ENCODE measurements around the gene MTA1. TPM values are rescaled to one million over a fixed set of nuclear protein-coding genes. Genes with fewer than 3 reads are reported as not detected.

The MTA1 gene
- total RNA-seq, 2 experiments from 2014 or later, result 106 to 115 TPM

DNA sequence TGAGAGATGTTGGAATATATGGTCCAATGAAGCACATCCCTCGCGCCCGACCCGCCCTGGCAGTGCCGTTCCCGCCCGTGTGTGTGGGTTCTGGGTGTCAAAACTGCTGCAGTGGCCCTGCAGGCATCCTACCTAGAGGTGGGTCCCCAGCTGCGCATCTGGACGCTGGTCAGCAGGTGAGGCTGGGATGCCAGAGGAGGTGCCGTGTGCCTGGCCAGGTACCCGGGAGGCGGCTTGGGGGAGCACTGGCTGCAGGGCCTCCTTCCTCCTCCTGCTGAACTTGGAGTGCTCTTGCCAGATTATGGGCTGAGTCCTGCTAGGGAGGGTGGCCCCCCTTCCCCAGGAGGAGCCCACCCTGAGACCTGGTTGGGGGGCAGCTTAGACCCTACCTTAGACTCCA lies 5.2 kb downstream of the MTA1 start:
- Mint-ChIP-seq H3K27ac (no peak overlapping the region), H3K27me3 (ENCODE audit: low read depth) (no peaks in the 10 kb centered on the region), H3K4me3 (no peak overlapping the region), H3K9me3 (no peaks in the 10 kb centered on the region), H3K36me3 (ENCODE audit: low read depth) (peaks cover 33% of the 10 kb centered on the region), H3K4me1 (ENCODE audit: low read depth) (peaks cover 30% of the 10 kb centered on the region)
- intact Hi-C loops (cut with micrococcal nuclease), result no loop called here
- CTCF ChIA-PET, result interaction anchor here (0.5 to 1.1 kb wide), 2 partner anchors 56 to 83 kb away, joined by 4 read pairs; no protein-coding TSS in a partner anchor
- no peak for DNase-seq

DNA sequence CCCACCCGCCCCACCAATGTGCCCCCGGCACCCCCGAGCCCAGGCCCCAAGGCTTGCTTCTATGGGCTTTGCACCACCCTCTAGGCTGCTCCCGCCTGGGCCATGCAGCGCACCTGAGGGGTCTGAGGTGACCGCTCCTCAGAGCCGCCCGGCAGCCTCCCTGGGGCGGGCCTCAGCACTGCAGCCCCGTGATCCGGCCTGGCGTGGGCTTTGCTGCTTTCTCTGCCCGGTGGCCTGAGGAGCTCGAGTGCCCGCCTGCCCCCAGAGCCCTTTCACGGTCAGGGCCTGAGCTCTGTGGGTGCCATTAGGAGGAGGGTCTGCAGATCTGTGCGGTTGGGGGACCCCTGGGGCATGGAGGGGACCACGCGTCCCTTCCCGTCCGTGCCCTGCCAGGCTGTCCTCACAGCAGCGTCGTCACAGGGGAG lies 6.2 kb downstream of the MTA1 start:
- peaks cover 38% of the 10 kb centered on the region for H3K36me3 Mint-ChIP-seq (ENCODE audit: low read depth)
- H3K9me3 Mint-ChIP-seq, result no peaks in the 10 kb centered on the region
- H3K4me3 Mint-ChIP-seq, result no peak overlapping the region
- intact Hi-C loops (cut with micrococcal nuclease), result no loop called here
- H3K27me3 Mint-ChIP-seq (ENCODE audit: low read depth), result no peaks in the 10 kb centered on the region
- no peak for DNase-seq
- CTCF ChIA-PET, result no interaction called here
- H3K27ac Mint-ChIP-seq, result no peak overlapping the region
- H3K4me1 Mint-ChIP-seq (ENCODE audit: low read depth), result peaks cover 29% of the 10 kb centered on the region

DNA sequence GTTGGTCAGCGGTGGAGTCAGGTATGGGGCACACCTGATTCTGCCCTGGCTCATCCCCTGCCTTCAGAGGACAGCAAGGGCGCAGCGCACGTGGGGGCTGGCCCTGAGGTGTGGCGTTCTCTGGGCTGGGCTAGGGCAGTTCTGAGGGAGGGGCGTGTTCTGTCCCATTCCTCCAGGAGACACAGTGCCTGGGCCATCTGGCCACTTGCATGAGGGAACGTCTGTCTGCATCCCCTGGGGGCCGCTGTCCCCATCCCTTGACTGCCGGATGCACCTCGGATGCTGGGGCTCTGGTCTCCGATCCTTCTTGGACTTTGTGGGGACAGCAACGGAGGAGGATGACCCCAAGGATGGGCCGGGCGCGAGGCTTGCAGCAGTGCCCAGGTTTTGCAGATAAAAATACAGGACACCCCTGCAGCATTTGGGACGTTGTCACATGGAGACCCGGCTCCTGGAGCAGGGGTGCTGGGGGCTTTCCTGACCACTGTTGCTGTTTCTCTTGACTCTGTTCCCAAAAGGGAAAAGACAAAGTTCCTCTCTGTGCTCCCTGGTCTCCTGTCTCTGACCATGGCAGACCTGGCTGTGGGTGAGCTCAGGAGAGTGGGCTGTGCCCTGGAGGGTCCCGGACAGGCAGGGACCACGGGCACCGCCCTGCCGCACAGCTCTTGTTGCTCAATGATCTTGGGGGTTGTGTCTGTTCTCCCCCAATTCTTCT lies 6.9 kb downstream of the MTA1 start:
- Mint-ChIP-seq H3K36me3 (ENCODE audit: low read depth) (peaks cover 37% of the 10 kb centered on the region), H3K27ac (no peak overlapping the region), H3K4me1 (ENCODE audit: low read depth) (peaks cover 23% of the 10 kb centered on the region), H3K4me3 (no peak overlapping the region), H3K9me3 (no peaks in the 10 kb centered on the region), H3K27me3 (ENCODE audit: low read depth) (no peaks in the 10 kb centered on the region)
- CTCF ChIA-PET, result no interaction called here
- intact Hi-C loops (cut with micrococcal nuclease), result no loop called here
- DNase-seq, result no peak

DNA sequence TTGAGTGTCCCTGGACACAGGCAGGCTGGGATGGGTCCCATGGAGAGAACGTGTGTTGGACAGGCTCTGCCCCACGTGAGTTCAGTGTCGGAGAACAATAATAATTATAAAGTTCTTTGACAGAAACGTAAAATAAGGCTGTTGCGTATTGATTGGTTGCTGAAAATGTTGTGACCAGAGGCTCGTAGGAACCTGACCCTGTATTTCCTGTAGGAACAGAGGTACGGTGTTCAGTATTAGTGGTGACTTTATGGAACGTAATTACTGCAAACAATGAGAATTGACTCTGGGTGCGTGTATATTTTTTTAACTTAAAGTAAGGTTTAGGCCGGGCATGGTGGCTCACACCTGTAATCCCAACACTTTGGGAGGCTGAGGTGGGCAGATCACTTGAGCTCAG lies 7.8 kb downstream of the MTA1 start:
- no peaks in the 10 kb centered on the region for H3K27me3 Mint-ChIP-seq (ENCODE audit: low read depth)
- H3K4me3 Mint-ChIP-seq, result no peak overlapping the region
- H3K4me1 Mint-ChIP-seq (ENCODE audit: low read depth), result peaks cover 15% of the 10 kb centered on the region
- DNase-seq, result no peak
- no peak overlapping the region for H3K27ac Mint-ChIP-seq
- no peaks in the 10 kb centered on the region for H3K9me3 Mint-ChIP-seq
- intact Hi-C loops (cut with micrococcal nuclease), result no loop called here
- CTCF ChIA-PET, result interaction anchor here (0.7 to 1.3 kb wide), 2 partner anchors 35 to 54 kb away, joined by 3 read pairs; no protein-coding TSS in a partner anchor
- peaks cover 33% of the 10 kb centered on the region for H3K36me3 Mint-ChIP-seq (ENCODE audit: low read depth)

DNA sequence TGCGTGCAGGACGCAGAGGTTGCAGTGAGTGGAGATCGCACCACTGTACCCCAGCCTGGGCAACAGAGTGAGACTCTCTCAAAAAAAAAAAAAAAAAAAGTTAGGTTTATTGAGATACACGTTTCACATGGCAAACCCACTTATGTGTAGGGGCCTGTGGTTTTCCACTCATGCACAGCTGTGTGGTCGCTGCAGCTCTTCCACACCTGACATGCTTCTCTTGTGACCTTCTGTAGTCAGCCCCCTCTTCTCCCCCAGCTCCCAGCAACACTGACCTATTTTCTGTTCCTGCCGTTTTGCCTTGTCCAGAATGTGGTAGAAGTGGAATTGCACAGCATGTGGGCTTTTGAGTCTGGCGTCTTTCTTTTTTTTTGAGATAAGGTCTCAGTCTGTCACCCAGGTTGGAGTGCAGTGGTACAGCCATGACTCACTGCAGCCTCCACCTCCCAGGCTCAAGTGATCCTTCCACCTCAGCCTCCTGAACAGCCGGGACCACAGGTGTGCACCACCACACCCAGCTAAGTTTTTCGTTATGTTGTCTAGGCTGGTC lies 8.4 kb downstream of the MTA1 start:
- H3K9me3 Mint-ChIP-seq, result no peaks in the 10 kb centered on the region

DNA sequence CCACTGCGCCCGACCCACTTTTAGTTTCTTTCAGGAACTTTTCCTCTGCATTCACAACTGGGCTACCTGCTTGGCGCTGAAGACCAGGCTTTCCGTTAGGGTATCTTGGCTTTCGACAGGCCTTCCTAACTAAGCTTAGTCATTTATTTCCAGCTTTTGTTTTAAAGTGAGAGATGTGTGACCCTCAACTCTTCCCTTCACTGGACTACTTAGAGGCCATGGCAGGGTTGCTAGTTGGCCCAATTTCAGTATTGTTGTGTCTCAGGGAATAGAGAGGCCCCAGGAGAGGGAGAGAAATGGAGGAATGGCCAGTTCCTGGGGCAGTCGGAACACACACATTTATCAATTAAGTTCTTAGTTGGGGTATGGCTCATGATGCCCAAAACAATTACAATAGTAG lies 10.4 kb downstream of the MTA1 start:
- no peak overlapping the region for H3K4me3 Mint-ChIP-seq
- peaks cover 7% of the 10 kb centered on the region for H3K4me1 Mint-ChIP-seq (ENCODE audit: low read depth)
- no peak for DNase-seq
- CTCF ChIA-PET, result interaction anchor here (2.4 kb wide), 1 partner anchor 59 kb away, joined by 6 read pairs; no protein-coding TSS in a partner anchor
- no peaks in the 10 kb centered on the region for H3K9me3 Mint-ChIP-seq
- peaks cover 30% of the 10 kb centered on the region for H3K36me3 Mint-ChIP-seq (ENCODE audit: low read depth)
- no peak overlapping the region for H3K27ac Mint-ChIP-seq
- no peaks in the 10 kb centered on the region for H3K27me3 Mint-ChIP-seq (ENCODE audit: low read depth)
- intact Hi-C loops (cut with micrococcal nuclease), result no loop called here

More for the DNA sequence above, 8.4 kb downstream of the MTA1 start:
- Mint-ChIP-seq H3K4me1 (ENCODE audit: low read depth) (peaks cover 9% of the 10 kb centered on the region), H3K36me3 (ENCODE audit: low read depth) (peaks cover 33% of the 10 kb centered on the region), H3K4me3 (no peak overlapping the region), H3K27me3 (ENCODE audit: low read depth) (no peaks in the 10 kb centered on the region), H3K27ac (no peak overlapping the region)
- no peak for DNase-seq
- intact Hi-C loops (cut with micrococcal nuclease), result no loop called here
- CTCF ChIA-PET, result interaction anchor here (0.7 to 1.3 kb wide), 2 partner anchors 36 to 53 kb away, joined by 3 read pairs; no protein-coding TSS in a partner anchor

DNA sequence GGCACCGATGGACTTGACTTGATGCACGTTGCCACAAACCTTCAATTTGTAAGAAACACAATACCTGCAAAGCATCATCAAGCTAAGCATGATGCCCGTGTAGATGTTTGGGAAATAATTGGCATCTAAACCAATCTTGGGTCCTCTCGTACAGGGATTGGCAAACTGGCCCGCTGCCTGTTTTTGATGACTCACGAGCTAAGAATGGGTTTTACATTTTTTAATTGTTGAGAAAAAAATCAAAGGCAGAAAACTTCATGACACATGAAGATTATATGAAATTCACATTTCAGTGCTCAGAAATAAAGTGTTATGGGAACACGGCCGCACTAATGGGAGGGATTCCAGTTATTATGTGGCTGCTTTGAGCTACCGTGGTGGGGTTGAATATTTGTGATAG lies 10.9 kb downstream of the MTA1 start:
- DNase-seq, result no peak
- Mint-ChIP-seq H3K4me3 (no peak overlapping the region), H3K9me3 (no peaks in the 10 kb centered on the region), H3K36me3 (ENCODE audit: low read depth) (peaks cover 30% of the 10 kb centered on the region), H3K4me1 (ENCODE audit: low read depth) (peaks cover 7% of the 10 kb centered on the region), H3K27ac (no peak overlapping the region), H3K27me3 (ENCODE audit: low read depth) (no peaks in the 10 kb centered on the region)
- CTCF ChIA-PET, result interaction anchor here (2.4 kb wide), 1 partner anchor 59 kb away, joined by 6 read pairs; no protein-coding TSS in a partner anchor
- intact Hi-C loops (cut with micrococcal nuclease), result no loop called here

DNA sequence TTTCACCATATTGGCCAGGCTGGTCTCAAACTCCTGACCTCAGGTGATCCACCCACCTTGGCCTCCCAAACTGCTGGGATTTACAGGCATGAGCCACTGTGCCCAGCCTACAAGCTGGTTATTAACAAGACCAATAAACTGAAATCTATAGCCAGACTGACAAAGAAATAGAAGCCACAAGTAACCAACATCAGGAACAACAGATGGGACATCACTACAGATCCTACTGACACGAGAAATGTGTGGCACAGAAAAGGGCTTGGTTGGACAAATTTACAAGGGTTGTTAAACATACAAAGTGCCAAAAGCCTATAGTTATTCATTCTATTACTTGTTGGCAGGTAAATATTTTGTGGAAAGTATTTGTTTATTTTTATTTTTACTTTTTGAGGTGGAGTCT lies 11.6 kb downstream of the MTA1 start:
- Mint-ChIP-seq H3K36me3 (ENCODE audit: low read depth) (peaks cover 26% of the 10 kb centered on the region), H3K27ac (no peak overlapping the region), H3K9me3 (no peaks in the 10 kb centered on the region), H3K4me3 (no peak overlapping the region), H3K27me3 (ENCODE audit: low read depth) (no peaks in the 10 kb centered on the region), H3K4me1 (ENCODE audit: low read depth) (peaks cover 5% of the 10 kb centered on the region)
- DNase-seq, result no peak
- intact Hi-C loops (cut with micrococcal nuclease), result no loop called here
- CTCF ChIA-PET, result interaction anchor here (2.4 kb wide), 1 partner anchor 60 kb away, joined by 6 read pairs; no protein-coding TSS in a partner anchor

DNA sequence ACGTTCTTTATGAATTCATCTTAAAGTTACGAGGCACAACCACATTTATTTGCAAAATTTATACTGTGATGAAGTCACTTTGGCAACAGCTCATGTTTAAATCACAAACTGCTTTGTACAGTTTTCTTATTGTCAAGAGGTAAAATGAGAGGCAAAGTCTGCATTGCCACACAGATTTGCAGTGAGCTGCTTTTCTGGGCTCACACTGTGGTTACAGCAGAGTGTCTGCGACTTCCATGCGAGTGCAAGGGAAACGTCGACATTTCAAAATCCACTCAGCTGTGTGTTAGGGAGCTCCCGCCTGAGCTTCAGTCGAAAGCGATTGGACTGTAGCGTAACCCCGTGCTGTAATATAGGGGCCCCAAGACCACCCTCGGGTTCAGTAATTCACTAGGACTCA lies 13.0 kb downstream of the MTA1 start:
- no peaks in the 10 kb centered on the region for H3K27me3 Mint-ChIP-seq (ENCODE audit: low read depth)
- H3K4me3 Mint-ChIP-seq, result no peak overlapping the region
- H3K9me3 Mint-ChIP-seq, result no peaks in the 10 kb centered on the region
- H3K36me3 Mint-ChIP-seq (ENCODE audit: low read depth), result peaks cover 15% of the 10 kb centered on the region
- CTCF ChIA-PET, result interaction anchor here (1.2 kb wide), 1 partner anchor 57 kb away, joined by 3 read pairs; no protein-coding TSS in a partner anchor
- no peak overlapping the region for H3K27ac Mint-ChIP-seq
- no peaks in the 10 kb centered on the region for H3K4me1 Mint-ChIP-seq (ENCODE audit: low read depth)
- intact Hi-C loops (cut with micrococcal nuclease), result no loop called here
- no peak for DNase-seq

DNA sequence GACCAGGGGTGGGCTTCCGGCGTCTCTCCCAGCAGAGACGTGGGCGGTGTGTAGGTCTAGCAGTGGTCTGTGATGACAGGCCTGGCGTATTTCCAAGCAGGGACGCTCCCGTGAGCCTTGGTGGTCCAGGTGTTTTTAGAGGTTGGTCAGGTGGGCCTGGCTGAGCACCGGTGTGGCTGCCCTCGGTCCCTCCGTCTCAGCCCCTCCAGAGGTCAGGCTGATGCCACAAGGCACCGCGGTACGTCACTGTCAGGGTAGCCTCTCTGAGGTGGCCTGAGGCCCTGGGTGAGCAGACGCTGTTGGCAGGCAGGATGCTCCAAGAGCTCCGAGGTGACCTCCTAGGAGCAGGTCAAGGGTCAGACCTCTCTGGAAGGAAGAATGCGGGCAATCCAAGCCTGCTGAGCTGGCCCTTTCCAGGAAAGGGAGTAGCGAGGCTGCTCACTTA lies 13.6 kb downstream of the MTA1 start:
- DNase-seq, result no peak
- Mint-ChIP-seq H3K36me3 (ENCODE audit: low read depth) (peaks cover 13% of the 10 kb centered on the region), H3K4me3 (no peak overlapping the region), H3K27me3 (ENCODE audit: low read depth) (no peaks in the 10 kb centered on the region), H3K27ac (no peak overlapping the region), H3K9me3 (no peaks in the 10 kb centered on the region), H3K4me1 (ENCODE audit: low read depth) (no peaks in the 10 kb centered on the region)
- CTCF ChIA-PET, result interaction anchor here (1.2 kb wide), 1 partner anchor 57 kb away, joined by 3 read pairs; no protein-coding TSS in a partner anchor
- intact Hi-C loops (cut with micrococcal nuclease), result no loop called here

DNA sequence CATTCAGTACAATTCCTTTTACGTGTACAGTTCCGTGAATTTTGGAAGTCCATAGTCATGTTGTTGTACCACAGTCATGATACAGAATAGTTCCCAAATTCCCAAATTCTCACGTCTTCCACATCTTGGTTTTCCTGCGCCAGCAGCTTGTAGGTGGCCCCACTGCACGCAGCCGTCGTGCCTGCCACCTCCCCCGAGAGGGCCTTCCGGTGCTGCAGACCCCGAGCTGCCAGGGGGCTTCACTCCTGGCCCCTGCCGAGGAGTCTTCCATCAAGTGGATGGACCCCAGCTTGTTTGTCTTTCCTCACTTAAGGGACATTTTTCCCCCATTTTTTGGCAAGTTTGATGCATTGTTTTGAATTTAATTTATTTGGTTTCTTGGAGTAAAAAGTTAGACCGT lies 16.8 kb downstream of the MTA1 start:
- DNase-seq, result no peak
- Mint-ChIP-seq H3K27me3 (ENCODE audit: low read depth) (no peaks in the 10 kb centered on the region), H3K36me3 (ENCODE audit: low read depth) (peaks cover 1% of the 10 kb centered on the region), H3K4me1 (ENCODE audit: low read depth) (no peaks in the 10 kb centered on the region), H3K4me3 (no peak overlapping the region), H3K27ac (no peak overlapping the region), H3K9me3 (no peaks in the 10 kb centered on the region)
- CTCF ChIA-PET, result interaction anchor here (0.6 to 1.6 kb wide), 3 partner anchors 53 to 254 kb away, joined by 3 to 7 read pairs (median 5); no protein-coding TSS in a partner anchor
- intact Hi-C loops (cut with micrococcal nuclease), result no loop called here

DNA sequence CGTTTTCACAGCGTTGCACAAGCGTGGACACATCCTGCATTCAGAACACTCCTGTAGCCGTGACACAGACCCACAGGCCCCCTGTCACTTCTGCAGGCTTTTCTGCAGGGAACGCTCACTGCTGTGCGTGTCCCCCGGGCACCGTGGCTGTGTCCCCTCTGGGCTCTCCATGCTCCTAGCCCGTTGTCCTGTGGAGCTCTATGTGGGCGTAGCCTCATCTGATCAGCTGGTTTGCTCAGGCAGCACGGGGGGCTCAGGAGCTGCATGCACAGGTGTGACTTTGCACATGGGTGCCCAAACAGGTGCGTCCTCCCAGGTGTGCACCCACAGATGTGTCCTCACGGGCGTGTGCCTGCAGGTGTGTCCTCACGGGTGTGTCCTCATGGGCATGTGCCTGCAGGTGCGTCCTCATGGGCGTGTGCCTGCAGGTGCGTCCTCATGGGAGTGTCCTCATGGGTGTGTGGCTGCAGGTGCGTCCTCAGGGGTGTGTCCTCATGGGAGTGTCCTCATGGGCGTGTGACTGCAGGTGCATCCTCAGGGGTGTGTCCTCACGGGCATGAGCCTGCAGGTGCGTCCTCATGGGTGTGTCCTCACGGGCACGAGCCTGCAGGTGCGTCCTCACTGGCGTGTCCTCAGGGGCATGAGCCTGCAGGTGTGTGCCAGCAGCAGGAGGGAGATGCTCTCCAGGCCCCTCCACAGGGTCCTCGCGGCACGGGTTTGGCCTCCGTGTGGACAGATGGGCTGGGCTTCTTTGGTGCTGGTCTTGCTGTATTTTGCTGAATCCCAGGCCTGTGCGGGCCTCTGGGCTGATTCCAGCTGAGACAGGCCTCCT lies 17.5 kb downstream of the MTA1 start:
- Mint-ChIP-seq H3K27ac (no peak overlapping the region), H3K4me1 (ENCODE audit: low read depth) (no peaks in the 10 kb centered on the region), H3K9me3 (no peaks in the 10 kb centered on the region), H3K4me3 (no peak overlapping the region), H3K27me3 (ENCODE audit: low read depth) (no peaks in the 10 kb centered on the region), H3K36me3 (ENCODE audit: low read depth) (peaks cover 5% of the 10 kb centered on the region)
- DNase-seq, result no peak
- CTCF ChIA-PET, result no interaction called here
- intact Hi-C loops (cut with micrococcal nuclease), result no loop called here

All from activated naive CD4-positive, alpha-beta T cell treated with anti-CD3 and anti-CD28 coated beads for 36 hours (primary cell).